ENCODE results near the gene TRAPPC2L.
"Not testable (repeated sequence)": the region's sequence is repeated elsewhere in the genome, so short reads cannot be mapped to it uniquely, and the experiment has no call there.

The TRAPPC2L gene

DNA sequence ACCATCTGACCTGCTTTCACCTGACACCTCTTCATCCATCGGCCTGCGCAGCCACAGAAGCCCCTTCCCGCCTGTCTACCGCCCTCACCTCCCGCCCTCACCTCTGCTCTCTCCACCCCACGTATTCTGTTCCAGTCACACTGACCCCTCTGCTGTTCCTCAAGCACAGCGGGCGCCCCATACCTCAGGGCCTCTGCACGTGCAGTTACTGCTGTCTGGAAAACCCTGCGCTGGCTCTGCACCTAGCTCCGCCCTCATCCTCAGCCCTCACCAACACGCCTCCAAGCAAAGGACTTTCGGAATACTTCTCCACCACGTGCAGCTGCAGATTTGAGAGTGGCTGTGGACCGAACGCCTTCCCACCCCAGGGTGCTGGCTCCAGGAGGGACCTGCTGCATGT lies 34.2 kb downstream of the TRAPPC2L start:
- DNase-seq (ENCODE audit: low read depth, low spot score): no peak

- DNase-seq (ENCODE audit: low read depth, low spot score): no peak
Measured at GRCh38 chr16:88892065-88892464, 35.1 kb downstream of the TRAPPC2L start.

GRCh38 chr16:88893127-88893968 lies 36.4 kb downstream of the TRAPPC2L start:
- no peak for DNase-seq (ENCODE audit: low read depth, low spot score)

GRCh38 chr16:88894266-88894665 lies 37.3 kb downstream of the TRAPPC2L start:
- DNase-seq (ENCODE audit: low read depth, low spot score): not testable (repeated sequence)

- no peak for DNase-seq (ENCODE audit: low read depth, low spot score)
Measured at GRCh38 chr16:88894681-88895300, 37.9 kb downstream of the TRAPPC2L start.

GRCh38 chr16:88895335-88895734 lies 38.4 kb downstream of the TRAPPC2L start:
- no peak for DNase-seq (ENCODE audit: low read depth, low spot score)

DNA sequence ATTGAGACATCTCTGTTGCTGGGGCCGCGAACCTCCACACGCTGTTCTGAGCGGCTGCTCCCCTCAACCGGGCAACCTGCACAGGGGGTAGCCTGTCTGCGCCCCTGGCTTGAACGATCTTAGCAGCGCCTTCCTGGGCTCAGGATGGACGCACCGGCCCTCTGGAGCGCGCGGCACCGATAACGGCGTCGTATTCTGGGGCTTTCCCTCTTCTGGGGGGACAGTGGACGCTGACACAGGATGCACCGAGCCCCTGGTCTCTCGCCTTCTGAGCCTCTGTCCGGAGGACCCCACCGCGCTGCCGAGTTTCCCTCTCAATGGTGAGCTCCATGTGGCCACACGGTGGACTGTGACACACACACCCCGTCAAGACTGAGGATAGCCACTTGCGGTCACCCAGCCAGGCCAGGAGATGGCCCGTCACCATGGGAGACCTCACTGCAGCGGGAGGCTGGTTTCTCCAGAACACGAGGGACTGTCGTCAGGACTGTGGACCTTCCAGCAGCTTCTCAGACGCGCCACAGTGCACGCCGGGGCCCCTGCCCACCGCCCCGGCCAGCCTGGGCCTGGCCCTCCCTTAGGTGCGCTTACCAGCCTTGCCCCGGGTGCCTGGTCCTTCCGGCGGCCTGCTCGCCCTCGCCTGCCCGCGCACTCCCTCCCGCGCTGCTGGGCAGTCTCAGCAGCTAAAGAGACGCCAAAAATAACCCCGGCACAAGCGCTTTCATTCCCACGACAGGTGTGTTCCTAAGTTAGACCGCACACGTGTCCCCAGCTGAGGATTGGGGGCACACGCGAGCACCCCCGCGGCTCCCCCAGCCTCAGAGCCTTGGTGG lies 39.5 kb downstream of the TRAPPC2L start:
- DNase-seq (ENCODE audit: low read depth, low spot score): no peak

GRCh38 chr16:88897696-88898425 lies 40.9 kb downstream of the TRAPPC2L start:
- DNase-seq (ENCODE audit: low read depth, low spot score): no peak

GRCh38 chr16:88899901-88900661 lies 43.2 kb downstream of the TRAPPC2L start:
- DNase-seq (ENCODE audit: low read depth, low spot score): no peak

- no peak for DNase-seq (ENCODE audit: low read depth, low spot score)
Measured at GRCh38 chr16:88900662-88901052, 43.7 kb downstream of the TRAPPC2L start.

DNA sequence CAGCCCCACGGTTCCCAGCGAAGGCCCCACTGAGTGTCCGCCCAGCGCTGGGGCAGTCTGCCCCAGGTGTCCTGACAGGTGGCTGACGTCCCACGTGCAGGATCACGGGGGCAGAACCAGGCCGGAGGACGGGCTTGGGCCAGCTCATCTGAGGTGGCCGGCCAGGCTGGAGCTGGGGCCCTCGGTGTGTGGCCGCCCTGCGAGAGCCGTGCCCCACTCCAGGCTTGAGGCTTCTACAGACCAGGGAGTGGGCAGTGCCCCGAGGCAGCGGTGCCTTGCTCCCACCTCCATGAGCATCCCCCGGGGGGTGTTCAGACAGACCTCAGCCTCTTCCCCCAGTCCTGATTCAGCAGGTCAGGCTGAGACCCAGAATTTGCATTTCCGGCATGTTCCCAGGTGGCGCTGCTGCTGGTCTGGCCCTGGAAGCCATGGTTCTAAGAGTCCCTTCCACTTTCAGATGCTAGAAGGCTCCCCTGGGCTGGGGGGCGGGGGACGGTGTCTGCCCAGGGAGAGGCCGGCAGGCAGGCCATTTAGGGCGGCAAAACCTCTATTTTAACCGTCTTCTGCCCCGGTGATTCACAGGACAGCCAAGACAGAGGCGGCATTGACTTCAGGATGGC lies 44.9 kb downstream of the TRAPPC2L start:
- DNase-seq (ENCODE audit: low read depth, low spot score): peak; percentile 60

DNA sequence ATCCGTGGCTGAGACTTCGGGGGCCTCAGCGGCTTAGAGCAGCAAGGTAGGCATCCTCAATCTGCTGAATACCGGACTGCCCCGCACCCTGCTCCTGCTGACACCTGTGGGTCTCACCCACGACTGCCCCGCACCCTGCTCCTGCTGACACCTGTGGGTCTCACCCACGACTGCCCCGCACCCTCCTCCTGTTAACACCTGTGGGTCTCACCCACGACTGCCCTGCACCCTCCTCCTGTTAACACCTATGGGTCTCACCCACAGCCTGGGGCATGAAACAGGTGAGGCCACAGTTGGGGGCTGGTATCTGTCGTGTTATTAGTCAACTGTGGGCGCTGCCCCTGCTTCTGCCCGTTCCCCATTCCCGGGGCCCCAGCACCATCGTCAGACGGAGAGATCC lies 45.8 kb downstream of the TRAPPC2L start:
- DNase-seq (ENCODE audit: low read depth, low spot score): no peak

DNA sequence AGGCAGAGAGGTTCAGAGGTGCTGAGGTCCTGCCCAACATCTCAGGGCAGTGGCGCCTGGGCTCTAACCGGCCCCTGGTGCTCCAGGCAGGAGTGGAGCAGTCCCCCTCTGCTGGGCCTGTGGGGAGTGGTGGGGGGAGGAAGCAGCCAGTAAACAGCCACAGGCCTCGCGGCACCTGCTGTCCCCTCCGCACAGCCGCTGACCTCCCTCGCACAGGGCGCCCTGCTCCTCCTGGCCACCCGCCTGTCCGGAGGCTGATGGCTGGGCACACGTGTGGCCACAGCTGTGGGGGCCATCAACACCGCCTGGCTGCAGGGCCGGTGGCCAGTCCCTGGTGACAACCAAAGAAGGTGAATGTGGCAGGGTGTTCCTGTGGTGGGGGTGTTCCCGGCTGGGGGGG lies 46.3 kb downstream of the TRAPPC2L start:
- no peak for DNase-seq (ENCODE audit: low read depth, low spot score)

DNA sequence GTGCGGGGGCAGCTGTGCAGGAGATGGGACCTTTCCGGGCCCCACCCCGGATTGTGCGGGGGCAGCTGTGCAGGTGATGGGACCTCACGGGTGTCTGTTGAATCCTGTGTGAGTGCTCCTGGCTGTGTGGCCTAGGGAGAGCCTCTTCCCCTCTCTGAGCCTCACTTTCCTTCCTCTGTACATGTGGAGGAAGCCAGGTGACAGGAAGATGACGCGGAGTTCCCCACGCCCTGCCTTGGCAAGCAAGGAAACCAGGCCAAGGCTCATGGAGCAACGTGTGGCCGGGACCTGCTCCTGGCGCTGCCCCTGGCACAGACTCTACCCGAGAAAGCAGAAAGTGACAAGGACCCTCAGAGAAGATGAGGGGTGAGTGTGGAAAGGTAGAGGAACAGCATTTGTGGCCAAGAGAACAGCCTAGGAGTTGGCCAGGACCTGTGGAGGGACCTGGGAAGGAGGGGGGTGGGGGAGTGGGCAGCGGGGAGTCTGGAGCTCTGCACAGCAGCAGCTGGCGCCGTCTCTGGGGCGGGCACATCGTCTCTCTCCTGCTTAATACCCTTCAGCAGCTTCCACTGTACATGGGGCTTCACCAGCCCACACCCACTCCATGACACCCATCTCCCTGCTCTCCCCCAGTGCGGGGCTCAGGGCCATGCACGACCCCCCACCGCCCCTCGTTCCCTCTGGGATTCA lies 47.9 kb downstream of the TRAPPC2L start:
- DNase-seq (ENCODE audit: low read depth, low spot score): no peak

DNA sequence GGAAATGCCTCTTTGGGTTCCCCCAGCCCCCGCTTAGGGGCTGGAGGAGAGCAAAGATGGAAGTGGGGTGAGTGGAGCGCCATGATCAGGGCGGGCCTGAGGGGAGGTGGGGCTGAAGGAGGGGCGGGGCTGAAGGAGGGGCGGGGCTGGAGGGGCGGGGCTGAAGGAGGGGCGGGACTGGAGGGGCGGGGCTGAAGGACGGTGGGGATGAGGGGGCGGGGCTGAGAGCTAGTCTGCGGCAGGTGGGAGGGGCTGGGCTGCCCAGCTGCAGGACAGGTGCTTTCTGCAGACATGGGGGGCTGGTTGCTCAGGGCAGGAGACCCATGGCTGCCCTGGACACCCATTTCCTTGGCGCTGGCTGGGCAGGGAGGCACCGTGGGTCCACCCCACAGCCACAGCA lies 48.6 kb downstream of the TRAPPC2L start:
- DNase-seq (ENCODE audit: low read depth, low spot score): no peak

DNA sequence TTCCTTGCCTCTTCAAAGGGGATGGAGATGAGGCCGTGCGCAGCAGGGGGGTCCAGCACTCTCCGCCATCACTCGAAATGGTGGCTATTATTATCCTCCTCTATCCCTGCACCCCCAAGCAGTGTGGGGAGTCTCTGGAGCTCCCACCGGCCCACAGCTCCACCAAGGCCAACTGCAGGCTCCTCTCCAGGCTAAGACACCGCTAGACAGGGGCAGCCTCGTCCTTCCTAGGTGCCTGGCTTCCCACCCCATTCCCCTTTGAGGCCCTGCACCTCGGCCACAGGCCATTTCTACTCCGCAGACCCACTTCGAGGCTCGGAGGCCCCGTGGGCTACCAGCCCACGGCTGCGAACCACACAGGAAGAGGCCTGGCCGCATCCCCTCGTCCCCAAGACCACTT lies 49.1 kb downstream of the TRAPPC2L start:
- DNase-seq (ENCODE audit: low read depth, low spot score): no peak

- DNase-seq (ENCODE audit: low read depth, low spot score): no peak
Measured at GRCh38 chr16:88906535-88907105, 49.7 kb downstream of the TRAPPC2L start.

DNA sequence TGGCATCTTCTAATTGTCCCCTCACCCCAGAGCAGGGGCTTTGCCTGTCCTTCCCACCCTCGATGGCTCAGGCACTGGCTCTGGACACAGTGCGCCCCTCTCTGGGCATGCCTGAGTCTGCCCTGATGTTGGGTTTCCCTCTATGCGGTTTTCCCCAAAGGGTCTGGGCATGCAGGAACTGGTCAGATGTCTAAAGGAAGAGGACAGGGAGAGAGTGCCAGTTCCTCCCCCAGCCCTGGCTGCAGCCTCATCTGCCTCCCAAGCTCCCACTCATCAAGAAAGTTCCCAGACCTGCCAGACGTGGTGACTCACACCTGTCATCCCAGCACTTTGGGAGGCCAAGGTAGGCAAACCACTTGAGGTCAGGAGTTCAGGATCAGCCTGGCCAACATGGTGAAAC lies 50.8 kb downstream of the TRAPPC2L start:
- DNase-seq (ENCODE audit: low read depth, low spot score): no peak

DNA sequence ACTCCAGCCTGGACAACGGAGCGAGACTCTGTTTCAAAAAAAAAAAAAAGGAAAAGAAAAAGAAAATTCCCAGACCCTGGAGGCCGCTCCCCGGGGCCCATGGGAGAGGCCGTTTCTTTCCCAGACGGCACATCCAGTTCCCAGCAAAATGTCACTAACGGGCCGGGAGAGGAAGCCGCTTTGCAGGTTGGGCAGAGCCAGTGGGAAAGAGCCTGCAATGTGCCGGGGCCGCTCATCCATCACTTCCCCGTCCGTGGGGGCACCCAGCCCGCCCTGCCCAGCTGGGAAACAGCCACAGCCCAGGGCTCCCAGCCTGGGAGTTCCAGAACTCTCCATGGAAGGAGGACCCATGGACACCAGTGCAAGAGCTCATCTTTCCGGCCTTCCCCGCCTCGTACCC lies 51.4 kb downstream of the TRAPPC2L start:
- no peak for DNase-seq (ENCODE audit: low read depth, low spot score)

All from ELF-1 (cell line).